Measurements from ENCODE around the gene FAM174A. TPM values are rescaled to one million over a fixed set of nuclear protein-coding genes. Genes with fewer than 3 reads are reported as not detected.
"Not testable (repeated sequence)": the region's sequence is repeated elsewhere in the genome, so short reads cannot be mapped to it uniquely, and the experiment has no call there.

Gene FAM174A
- total and polyA plus RNA-seq, 9 of the 15 experiments (the other 6 are each of a cell fraction or from before 2014, with no cell fraction given): 0.14 to 2.9 (median 1.2) TPM

DNA sequence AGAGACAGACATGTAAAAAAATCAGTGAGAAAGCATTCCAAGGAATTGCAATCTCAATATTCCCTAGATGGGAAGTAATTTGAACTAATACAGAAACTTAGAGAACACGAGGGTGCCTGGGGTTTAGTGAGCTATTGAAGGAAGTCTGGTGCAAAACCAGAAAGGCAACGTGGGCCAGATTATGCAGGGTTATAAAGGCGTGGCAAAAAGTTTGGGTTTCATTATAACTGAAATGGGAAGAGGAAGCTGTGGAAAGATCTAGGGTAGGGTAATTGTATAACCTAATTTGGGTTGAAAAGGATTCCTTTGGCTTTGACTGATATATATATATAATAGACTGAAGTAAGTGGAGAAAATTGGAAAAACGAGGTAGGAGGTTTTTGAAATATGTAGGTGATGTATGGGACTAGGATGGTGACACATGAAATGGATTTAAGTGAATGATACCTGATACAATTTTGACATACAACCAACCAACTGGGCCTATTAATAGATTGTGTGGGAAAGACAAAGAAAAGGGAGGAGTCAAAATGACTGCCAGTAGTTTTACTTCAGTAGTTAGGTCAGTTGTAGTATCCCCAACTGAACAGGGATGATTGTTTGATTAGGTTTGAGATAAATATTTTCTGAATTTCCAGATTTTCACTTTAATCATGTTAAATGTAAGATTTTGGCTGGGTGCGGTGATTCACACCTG is 65.3 kb downstream of the FAM174A start (continued):
- TF ChIP-seq, protein P1, sequence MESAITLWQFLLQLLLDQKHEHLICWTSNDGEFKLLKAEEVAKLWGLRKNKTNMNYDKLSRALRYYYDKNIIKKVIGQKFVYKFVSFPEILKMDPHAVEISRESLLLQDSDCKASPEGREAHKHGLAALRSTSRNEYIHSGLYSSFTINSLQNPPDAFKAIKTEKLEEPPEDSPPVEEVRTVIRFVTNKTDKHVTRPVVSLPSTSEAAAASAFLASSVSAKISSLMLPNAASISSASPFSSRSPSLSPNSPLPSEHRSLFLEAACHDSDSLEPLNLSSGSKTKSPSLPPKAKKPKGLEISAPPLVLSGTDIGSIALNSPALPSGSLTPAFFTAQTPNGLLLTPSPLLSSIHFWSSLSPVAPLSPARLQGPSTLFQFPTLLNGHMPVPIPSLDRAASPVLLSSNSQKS (CRISPR knock-in tag; IDR thresholded peaks at IDR 0.05): no peak
- no peak for TF ChIP-seq POLR3G (IDR thresholded peaks at IDR 0.05; ENCODE audit: extremely low read depth, insufficient read length, insufficient replicate concordance)
- no peak for TF ChIP-seq ARNT (IDR thresholded peaks at IDR 0.05)
- TF ChIP-seq, protein P2, sequence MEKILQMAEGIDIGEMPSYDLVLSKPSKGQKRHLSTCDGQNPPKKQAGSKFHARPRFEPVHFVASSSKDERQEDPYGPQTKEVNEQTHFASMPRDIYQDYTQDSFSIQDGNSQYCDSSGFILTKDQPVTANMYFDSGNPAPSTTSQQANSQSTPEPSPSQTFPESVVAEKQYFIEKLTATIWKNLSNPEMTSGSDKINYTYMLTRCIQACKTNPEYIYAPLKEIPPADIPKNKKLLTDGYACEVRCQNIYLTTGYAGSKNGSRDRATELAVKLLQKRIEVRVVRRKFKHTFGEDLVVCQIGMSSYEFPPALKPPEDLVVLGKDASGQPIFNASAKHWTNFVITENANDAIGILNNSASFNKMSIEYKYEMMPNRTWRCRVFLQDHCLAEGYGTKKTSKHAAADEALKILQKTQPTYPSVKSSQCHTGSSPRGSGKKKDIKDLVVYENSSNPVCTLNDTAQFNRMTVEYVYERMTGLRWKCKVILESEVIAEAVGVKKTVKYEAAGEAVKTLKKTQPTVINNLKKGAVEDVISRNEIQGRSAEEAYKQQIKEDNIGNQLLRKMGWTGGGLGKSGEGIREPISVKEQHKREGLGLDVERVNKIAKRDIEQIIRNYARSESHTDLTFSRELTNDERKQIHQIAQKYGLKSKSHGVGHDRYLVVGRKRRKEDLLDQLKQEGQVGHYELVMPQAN (IDR thresholded peaks at IDR 0.05; ENCODE audit: borderline replicate concordance): no peak
- no peak for TF ChIP-seq KAT7 (CRISPR knock-in tag; IDR thresholded peaks at IDR 0.05; ENCODE audit: borderline replicate concordance)
- no peak for TF ChIP-seq TAL1 (IDR thresholded peaks at IDR 0.05)
- TF ChIP-seq ATF7 (IDR thresholded peaks at IDR 0.05): no peak

DNA sequence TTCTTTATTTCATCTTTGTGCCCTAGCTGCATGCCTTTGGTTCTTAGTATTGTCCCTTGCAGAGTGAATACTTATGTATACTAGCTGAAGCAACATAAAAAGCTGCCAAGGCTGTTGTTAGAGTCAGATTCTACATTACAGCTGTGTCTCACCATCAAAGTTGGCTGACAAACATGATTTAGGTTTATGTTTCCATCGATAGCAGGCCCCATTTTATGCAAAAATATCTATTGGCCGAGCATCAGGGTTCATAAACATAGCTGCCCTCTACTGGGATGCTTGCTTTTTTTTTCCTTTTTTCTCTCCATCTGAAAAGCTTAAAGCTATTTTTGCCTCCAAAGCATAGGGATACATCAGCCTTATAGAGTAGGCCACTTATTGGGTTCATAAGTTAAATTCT is 68.0 kb downstream of the FAM174A start:
- H3K4me2 ChIP-seq (ENCODE audit: insufficient read depth, low read length): no peak overlapping the region
- TF ChIP-seq, protein P3, sequence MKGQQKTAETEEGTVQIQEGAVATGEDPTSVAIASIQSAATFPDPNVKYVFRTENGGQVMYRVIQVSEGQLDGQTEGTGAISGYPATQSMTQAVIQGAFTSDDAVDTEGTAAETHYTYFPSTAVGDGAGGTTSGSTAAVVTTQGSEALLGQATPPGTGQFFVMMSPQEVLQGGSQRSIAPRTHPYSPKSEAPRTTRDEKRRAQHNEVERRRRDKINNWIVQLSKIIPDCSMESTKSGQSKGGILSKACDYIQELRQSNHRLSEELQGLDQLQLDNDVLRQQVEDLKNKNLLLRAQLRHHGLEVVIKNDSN (CRISPR knock-in tag; IDR thresholded peaks at IDR 0.05): no peak
- TF ChIP-seq RCOR1 (IDR thresholded peaks at IDR 0.05; ENCODE audit: borderline replicate concordance in 1 of 2, low read depth in 2 of 2, low read length in 2 of 2) (no peak), ZNF780A (CRISPR knock-in tag; IDR thresholded peaks at IDR 0.05) (no peak)
- WGBS (ENCODE audit: insufficient coverage, low coverage, missing lambda C conversion rate): 3% methylated on average over 2 of the region's 2 CpGs

DNA sequence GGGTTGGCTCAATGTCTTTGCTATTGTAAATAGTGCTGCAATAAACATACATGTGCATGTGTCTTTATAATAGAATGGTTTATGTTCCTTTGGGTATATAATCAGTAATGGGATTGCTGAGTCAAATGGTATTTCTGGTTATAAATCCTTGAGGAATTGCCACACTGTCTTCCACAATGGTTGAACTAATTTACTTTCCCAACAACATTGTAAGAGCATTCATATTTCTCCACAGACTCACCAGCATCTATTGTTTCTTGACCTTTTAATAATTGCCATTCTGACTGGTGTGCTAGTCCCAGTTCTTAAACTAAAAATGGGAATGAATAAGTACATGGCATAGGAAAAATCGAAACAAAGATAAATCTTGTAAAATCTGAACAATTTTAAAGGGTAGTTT is 68.8 kb downstream of the FAM174A start:
- POLR2A ChIA-PET; H3K9me1 ChIP-seq (ENCODE audit: control insufficient read depth, insufficient read depth, low read length); DNase-seq (ENCODE audit: extremely low read depth in 1 of 4, low spot score in 3 of 4); H2AFZ ChIP-seq (ENCODE audit: low read depth, low read length); intact Hi-C loops (cut with micrococcal nuclease); H3K27ac ChIP-seq (ENCODE audit: extremely low read depth, low read depth, low read length); in situ Hi-C loops (cut with MboI); FAIRE-seq; H3K9me3 ChIP-seq (replicated peaks; ENCODE audit: control insufficient read depth, insufficient read depth, low read depth, low read length); BruUV-seq (replicated peaks); H4K20me1 ChIP-seq (replicated peaks; ENCODE audit: control insufficient read depth, insufficient read depth, low read length); CTCF ChIA-PET (ENCODE audit: low intra/inter-chr PET ratio); H3K4me1 ChIP-seq (replicated peaks in 1 of 2; ENCODE audit: control insufficient read depth in 2 of 2, insufficient read depth in 2 of 2, low read length in 2 of 2); H3K4me3 ChIP-seq; H3K4me2 ChIP-seq (ENCODE audit: insufficient read depth, low read length); ATAC-seq; H3K27me3 ChIP-seq (ENCODE audit: control insufficient read depth in 2 of 2, insufficient read depth in 2 of 2, low read length in 2 of 2); H3K9ac ChIP-seq (ENCODE audit: insufficient read depth in 1 of 2, low read depth in 2 of 2, low read length in 2 of 2); H3K79me2 ChIP-seq (ENCODE audit: control insufficient read depth, insufficient read depth, low read length); H3K36me3 ChIP-seq (ENCODE audit: control insufficient read depth, insufficient read depth, low read length): not testable (repeated sequence)
- WGBS (ENCODE audit: insufficient coverage, low coverage, missing lambda C conversion rate): 0% methylated on average over 1 of the region's 1 CpG

More for the DNA sequence above, 68.0 kb downstream of the FAM174A start:
- Histone ChIP-seq H3K9me1 (ENCODE audit: control insufficient read depth, insufficient read depth, low read length) (no peaks in the 10 kb centered on the region), H3K9me3 (replicated peaks; ENCODE audit: control insufficient read depth, insufficient read depth, low read depth, low read length) (no peaks in the 10 kb centered on the region), H3K79me2 (ENCODE audit: control insufficient read depth, insufficient read depth, low read length) (no peaks in the 10 kb centered on the region), H3K36me3 (ENCODE audit: control insufficient read depth, insufficient read depth, low read length) (no peaks in the 10 kb centered on the region), H3K9ac (ENCODE audit: insufficient read depth in 1 of 2, low read depth in 2 of 2, low read length in 2 of 2) (no peak overlapping the region), H2AFZ (ENCODE audit: low read depth, low read length) (no peak overlapping the region), H3K27me3 (ENCODE audit: control insufficient read depth in 2 of 2, insufficient read depth in 2 of 2, low read length in 2 of 2) (no peaks in the 10 kb centered on the region), H3K4me3 (no peak overlapping the region), H3K4me1 (replicated peaks in 1 of 2; ENCODE audit: control insufficient read depth in 2 of 2, insufficient read depth in 2 of 2, low read length in 2 of 2) (no peaks in the 10 kb centered on the region), H3K27ac (ENCODE audit: extremely low read depth, low read depth, low read length) (no peak overlapping the region), H4K20me1 (replicated peaks; ENCODE audit: control insufficient read depth, insufficient read depth, low read length) (no peaks in the 10 kb centered on the region)
- in situ Hi-C loops (cut with MboI): no loop called here
- no TSS peak for BruUV-seq (replicated peaks)
- FAIRE-seq (no peak), ATAC-seq (no peak), DNase-seq (ENCODE audit: extremely low read depth in 1 of 4, low spot score in 3 of 4) (no peak)
- ChIA-PET CTCF (ENCODE audit: low intra/inter-chr PET ratio) (no interaction called here), POLR2A (no interaction called here)
- intact Hi-C loops (cut with micrococcal nuclease): no loop called here
